Stimulated activated CD8-positive, alpha-beta memory T cell treated with anti-CD3 and anti-CD28 coated beads, Interleukin-4, amount 100 ng/mL, for 4 hours (primary cell): Measurements from ENCODE around the gene ZXDC.

Experiments
- DNase-seq, 2 donors: peaks; one replicate each; pipeline ENCODE4 v3.0.0-alpha.2; 2020; ENCODE audit warnings: low read depth in 2 of 2, low spot score in 1 of 2

Gene ZXDC

DNA sequence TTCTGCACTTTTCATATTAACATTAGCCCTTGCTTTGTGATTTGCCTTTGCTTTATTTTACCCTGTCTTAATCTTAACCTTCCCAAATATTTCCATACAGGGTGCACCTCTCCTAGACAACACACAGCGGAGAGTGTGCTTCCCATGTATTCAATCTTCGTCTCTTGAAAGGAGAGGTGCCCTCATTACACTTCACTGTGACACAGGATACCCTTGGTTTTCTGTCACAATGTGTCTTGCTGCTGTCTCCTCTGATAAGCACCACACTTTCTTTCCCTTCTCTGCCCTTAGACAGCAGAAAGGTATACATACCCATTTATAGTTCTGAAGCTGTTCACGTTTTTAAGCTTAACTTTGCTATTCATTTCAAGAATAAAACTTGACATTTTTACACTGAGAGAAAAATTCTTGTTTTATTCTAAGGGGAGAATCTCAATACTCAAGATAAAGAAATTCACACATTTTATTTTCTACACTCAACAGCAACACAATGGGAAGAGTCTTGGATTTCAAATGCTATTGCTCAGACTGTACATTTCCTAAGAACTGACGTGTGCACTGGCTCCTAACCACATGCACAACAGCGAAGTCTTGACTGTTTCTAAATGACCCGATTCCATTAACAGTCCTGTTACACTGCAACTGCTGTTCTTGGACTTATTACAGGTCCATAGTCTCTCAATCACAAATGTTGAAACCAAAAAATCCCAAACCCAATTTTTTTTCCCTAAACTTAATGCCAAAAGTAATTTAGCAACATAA lies 21.1 kb downstream of the ZXDC start:
- DNase-seq: no peak

DNA sequence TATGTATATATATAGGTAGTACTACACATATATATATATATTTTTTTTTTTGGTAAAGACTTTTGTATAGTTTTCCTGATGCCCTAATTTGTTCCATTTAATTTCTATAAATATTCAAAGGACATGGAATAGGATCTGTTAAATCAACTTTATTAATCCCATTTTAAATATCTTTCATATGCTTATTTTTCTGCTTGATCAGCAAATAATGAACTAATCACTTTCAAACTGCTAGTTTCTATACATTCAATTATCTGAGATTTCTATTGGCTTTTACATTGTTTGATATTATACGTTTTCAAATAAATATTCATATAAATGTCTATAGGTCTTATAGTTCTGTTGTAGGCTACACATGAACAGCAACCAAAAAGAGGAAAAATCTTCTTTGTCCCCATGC lies 21.7 kb downstream of the ZXDC start:
- no peak for DNase-seq

DNA sequence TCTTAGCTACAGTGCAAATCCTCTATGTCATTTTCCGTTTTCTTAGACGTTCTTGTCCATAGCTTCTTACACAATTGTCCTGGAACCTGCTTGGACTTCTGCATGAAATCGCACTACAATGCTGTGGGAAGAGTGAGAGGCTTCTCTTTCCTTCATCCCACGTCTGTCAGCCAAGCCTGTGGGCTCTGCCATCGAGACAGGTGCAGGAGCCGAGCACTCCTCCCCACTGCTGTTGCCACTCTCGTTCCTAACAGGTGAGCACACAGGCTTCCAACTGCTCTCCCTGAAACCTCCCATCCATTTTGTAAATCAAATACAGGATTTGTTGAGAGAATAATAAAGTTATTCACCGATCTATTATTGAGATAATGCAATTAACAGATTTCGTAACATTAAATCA lies 23.5 kb downstream of the ZXDC start:
- no peak for DNase-seq

DNA sequence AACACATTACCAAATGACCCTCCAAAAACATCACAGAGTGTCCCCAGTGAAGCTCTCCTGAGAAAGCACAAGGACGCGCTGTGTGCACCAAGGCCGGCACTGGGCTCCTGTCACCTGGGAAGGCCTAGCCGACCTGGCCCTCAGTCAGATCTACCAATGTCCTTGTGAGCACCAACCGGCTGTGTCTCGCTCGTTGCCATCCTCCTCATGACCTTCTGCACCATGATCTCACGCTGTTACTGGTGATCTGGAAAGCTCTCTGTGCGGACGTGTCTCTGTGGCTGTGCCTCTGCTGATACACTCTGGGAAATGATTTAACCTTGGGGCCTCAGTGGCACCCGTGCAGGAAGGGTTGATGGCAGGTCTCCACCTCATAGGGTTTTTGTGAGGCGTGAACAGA lies 24.2 kb downstream of the ZXDC start:
- no peak for DNase-seq

DNA sequence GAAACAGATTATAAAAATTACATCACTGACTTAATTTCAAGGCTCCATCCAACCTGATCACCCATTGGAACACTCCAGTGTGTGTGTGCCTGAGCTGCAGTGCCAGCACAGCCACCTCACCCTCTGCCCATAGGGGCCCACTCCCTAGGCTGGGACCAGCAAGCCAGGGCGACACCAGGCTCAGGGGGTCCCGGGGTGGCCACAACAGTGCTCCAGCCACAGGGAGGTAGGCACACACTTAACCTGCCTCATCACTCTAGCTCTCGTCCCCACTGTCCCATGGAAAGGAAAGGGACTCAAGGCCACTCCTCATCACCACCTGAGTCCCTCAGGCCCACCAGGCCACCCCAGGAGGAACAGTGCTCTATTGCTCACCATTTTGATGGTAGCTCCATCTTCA lies 24.9 kb downstream of the ZXDC start:
- no peak for DNase-seq

DNA sequence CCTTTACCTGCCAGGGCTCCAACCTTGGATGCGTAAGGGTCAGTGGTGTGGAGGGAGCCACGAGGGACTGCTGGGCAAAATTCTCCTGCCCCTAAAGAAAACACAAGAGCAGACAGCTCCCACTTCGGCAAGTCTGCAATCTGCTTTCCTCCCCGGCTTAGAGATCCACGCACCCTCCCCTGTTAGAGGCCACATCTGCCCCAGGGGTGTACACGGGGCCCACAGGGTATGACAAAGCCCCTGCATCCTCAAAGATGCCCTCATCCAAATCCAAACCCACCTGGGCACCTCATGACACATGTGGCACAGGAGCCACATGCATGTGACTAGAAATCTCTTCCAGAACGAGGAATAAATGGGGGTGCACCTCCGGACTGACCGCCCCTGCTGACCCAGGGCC lies 25.5 kb downstream of the ZXDC start:
- no peak for DNase-seq

DNA sequence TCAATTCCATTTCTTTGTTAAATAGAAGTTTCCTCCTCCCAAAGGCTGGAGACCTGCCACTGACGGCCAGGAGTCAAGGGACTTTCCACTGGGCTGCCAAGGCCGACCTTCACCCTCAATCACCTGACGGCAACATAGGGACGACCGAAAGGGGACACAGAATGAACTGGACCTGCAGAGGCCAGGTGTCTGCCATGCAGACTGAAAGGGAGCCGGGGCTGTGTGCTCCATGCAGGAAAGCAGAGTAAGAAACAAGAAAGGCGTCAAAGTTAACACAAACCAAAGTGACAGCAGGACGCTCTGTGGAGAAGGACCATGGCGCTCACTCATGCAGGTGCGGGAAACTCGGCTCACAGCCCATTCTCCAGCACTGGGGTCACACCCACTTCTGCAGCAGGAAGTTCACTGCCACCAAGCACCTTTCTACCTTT lies 26.1 kb downstream of the ZXDC start:
- no peak for DNase-seq

DNA sequence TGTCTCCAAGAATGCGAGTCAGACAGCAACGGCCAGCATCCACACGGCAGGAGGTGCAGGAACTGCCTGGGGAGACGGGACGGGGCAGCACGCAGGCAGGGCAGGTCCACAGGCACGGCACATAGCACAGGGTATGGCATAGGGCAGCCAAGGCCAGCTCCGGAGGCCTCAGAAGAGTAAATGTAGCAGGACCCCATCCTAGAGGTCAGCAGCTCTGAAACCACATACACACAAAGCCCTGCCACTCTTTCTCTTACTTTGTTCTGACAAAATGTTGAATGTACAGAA lies 26.9 kb downstream of the ZXDC start:
- DNase-seq: no peak

DNA sequence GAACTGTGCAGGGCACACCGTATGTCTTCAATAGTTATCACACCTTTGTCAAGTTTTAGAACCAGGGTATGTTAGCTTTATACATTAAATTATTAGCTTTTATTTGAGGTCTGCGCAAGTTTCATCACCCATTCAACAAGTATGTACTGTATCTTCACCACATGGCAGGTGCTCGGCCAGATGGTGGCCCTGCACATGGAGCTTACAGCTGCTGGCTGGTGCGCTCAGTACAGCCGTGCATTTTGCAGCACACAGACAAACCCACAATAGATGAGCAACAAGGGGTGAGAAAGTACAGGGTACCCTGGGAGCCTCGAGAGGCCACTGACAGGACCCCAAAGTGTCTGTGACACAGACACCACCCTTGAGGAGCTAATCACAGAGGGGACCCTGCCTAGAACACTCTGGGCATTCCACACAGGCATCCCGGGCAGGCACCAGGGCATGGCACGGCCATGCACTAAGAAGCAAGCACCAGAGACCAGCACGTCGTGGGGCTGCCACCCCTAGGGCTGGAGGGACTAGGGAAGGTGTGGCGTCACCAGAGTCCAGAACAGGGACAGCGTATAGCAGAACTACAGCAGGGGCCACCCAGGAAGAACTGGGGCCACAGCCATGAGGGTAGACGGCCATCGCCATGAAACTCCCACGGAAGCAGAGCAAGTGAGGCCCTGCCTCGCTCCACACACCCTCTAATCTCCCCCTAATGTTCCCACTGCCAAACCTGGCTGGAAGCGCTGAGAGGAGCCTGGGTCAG lies 27.4 kb downstream of the ZXDC start:
- no peak for DNase-seq

DNA sequence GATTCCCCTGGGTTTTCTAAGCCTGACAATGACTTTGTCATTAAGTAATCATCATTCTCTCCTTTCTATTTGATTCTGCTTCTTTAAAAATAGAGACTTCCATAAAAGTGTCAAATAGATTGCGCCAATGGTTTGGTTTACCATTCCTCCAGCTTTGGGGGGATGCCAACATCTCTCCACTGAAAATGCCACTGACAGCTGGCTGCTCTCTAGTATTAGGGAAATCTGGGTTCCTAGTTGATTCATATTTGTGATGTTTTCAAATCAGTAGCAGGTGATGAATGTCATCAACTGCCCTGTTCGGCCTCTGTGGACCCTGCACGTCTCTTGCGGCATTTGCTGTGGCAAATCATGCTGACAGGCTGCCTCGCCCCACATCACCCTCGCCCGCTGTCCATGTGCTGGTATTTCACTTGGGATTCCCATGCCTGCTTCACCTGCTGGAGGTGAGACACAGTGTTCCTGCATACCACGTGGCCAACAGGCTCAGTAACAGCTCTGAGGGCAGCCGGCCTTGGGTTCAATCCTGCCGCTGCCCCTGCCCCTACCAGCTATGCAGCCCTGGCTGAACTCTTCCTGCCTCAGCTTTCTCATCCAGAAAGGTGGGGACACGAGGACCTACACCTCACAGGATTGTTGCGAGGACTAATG lies 28.1 kb downstream of the ZXDC start:
- no peak for DNase-seq

DNA sequence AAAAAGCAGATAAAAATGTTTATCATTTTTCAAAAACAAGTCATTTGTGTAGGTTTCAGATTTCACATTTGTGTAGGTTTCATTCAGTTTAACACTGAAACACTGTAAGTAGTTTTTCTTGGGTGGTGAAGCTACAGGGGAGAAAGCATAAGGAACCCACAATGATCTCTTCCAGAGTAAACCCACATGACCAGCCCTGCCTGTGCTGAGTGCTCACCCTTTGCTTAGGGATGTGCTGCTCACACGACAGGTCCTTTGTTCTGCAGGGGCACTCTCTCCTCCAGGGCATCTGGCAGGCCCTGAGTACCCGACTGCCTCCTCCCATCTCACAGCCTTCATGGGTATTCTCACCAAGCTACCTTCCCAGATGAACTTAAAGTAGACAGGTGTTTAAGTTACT lies 28.9 kb downstream of the ZXDC start:
- DNase-seq: no peak

DNA sequence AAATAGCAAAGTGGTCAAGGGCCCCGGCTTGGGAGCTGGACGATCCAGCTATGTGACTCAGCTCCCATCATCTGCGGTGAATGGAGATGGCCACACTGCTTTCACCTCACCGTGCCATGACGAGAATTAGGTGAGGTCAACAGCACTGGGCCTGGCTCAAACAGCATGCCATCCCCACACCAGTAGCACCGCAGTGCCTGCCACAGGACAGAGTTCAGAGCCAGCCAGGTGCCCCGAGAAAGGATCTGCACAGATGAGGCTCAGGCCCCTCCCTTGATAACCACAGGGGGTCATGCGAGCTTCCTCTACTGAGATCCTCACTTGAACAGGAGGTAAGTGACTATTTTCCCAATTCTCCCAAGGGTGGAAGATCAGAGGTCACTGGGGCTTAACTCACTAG lies 29.4 kb downstream of the ZXDC start:
- DNase-seq: no peak

DNA sequence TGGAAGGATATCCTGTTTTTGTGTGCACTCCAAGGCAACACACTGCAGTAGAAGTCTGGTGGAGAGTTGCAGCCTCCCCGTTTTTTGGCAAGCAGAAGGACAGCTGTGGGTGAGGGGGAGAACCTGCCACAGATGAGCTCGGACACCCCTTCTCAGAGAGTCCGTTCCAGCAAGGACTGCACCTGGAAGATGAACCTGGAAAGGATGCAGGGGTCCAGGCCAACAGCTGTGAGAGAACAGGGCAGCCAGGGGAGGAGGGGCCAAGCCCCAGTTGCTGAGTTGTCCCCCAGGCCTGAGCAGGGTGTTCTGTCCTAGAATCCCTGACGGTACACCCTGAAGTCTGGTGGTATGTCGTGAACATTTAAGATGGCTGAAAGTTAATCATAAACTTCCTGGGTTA lies 30.2 kb downstream of the ZXDC start:
- DNase-seq: no peak

DNA sequence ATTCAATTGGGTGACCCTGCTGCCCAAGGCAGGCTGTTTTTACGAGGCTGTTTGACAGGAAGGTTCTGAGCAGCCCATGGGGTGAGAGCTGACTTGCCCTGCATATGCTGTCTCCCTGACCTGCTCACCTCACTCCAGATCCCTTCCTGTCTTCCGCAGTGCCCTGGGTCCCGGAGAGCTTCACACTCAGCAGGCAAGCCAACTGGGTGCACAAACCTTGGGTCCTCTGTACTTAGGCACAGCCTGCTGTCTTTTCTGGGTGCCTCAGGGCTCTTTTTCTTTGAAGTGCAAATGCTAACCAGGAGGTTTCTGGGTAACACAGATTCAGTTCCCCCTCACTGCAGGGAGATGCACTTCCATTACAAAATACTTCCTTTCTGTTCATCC lies 32.8 kb downstream of the ZXDC start:
- DNase-seq: no peak

DNA sequence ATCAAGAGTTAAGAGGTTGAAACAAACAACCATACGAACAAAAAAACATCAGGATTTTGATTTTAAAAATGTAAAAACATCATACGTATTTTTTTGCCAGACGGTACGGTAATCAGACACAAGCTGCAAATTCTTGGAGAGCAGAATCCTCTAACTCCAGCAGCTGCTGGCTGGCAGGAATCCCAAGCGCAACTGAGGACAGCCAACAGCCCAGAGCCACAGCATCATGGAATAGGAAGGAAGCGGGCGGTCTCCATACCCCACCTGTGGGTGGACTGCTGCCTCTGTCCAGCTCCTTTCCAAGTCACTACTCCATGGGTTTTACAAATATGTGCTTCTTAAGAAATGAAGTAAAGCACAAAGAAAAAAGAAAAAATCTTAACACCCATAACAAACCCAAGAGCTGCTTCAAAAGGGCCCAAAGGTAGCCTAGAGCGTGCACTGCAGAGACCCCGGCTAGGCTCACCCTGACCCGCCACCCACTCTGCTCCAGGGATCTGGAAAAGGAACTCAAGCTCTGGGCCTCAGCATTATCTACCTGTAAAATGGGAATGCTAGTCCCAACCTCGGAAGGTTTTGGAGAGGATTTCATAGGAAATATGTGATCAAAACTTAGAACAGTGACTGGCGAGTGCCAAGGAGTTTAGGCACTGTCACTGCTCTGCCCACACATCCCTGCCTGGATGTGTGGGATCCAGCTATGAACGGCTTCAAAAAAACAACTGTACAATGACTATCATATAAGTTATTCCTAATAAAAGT lies 33.4 kb downstream of the ZXDC start:
- DNase-seq: no peak

DNA sequence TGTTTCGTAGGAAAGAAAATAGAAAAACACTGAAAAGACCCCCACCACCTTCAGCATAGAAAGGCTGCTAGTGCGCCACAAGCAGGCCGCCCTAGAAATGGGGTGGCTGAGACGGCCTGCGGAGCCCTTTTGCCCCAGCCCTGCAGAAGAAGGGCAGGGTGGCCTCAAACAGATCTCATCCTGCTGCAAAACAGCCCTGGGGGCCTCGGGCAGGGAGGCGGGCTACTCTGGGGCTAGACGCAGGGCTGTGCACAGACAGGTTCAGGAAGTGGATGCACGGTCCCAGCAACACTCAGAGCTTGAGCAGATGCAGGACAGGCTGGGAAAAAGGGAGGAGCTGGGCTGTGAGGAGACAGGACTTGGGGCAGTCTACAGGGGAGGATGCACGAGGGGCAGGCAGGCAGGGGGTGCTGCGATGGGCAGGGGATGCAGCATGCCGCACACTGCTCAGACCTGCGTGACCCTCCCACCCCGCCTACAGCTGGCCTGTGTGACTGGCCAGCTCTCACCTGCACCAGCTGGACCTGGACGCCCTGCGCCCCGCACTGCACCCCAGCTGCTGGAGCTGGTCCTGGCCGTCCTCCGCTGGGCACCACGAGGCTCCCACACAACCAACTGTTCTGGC lies 34.3 kb downstream of the ZXDC start:
- no peak for DNase-seq

DNA sequence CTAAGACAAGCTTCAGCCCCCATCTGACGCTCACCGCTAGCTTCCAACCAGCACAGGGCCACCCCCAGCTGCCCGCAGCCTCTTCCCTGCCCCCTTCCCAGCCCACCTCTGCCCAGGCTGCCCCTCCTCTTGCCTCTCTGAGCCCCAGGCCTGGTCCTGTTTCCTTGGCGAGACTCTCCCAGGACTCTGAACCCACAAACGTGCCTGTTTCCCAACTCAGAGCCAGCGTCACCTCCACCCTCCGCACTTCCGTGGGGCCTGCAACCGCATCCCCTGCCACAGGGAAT lies 35.0 kb downstream of the ZXDC start:
- DNase-seq: no peak

DNA sequence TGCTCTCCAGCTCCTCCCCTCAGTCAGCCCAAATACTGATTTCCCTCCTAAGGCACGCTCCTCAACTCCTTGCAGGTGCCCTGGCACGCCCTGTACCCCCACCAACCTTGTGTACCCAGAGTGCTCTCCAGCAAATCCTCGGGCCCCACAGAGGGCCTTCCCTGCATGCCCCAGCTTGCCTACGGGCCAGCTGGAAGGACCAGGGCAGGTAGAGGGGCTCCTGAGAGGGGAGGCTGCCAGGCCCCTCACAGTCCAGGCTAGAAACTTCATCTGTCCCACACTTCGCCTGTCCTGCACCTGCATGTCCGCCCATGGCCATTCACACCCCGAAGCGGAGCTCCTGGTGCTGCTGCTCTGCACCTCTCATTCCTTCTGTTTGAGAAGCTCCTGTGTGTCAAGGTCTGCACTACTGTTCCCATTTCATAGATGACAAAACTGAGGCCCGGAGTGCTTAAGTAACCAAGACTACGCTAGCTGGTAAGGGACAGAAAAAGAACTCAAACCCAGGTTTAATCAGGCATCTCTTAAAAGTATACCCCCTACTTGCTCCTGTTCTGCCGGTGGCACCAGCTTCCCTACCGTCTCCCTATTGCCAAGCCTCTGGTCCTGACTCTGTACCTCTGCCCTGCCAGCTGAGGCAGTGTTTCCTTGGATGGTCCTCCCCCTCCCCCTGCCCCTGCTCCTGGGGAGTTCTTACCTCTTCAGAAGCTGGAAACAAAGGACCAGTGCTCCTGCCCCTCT lies 35.6 kb downstream of the ZXDC start:
- DNase-seq: no peak

DNA sequence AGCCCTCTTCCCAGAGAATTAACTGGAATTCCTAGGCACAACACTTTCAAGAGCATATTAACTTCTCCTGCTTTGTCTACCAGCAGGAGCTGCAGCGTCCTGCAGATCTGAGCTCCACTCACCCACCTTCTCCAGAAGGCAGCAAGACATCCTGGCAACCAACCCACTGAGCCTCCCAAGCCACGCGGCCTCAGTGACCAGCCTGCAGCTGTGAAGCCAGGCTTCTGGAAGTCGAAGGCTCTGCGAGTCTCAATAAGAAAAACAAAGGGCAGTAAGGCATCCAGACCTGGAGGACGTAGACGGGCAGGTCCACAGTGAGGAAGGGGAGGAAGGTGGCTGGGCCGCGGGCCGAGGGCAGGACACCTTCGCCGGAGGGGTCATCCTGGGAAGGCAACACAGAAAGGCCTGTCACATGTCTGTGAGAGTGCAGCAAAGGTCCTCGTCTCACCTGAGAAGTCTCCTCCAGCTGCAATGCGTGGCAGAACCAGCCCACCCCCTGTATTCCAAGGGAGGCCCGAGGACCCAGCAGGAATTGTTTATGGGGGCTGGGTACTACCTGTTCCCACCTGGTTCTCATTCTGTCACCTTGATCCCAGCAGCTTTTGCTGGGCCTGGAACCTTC lies 36.2 kb downstream of the ZXDC start:
- DNase-seq: no peak

DNA sequence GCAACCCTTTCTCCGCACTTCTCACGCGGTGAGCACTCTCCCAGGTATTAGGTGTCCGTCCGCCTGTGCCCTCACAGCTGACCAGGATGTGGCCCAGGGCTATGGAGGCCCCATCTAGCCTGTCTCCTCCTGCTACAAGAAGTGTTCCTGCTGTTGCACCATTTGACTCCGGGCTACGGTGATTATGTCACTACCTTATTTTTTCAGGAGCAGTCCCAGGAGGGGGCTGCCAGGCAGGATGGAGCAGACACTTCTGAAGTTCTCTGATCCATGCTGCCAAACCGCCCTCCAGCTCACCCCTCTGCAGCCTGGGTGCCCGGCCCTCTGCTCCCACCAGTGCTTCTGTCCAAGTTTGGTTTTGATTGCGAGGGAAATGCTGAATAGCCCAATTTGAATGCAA lies 36.9 kb downstream of the ZXDC start:
- no peak for DNase-seq

DNA sequence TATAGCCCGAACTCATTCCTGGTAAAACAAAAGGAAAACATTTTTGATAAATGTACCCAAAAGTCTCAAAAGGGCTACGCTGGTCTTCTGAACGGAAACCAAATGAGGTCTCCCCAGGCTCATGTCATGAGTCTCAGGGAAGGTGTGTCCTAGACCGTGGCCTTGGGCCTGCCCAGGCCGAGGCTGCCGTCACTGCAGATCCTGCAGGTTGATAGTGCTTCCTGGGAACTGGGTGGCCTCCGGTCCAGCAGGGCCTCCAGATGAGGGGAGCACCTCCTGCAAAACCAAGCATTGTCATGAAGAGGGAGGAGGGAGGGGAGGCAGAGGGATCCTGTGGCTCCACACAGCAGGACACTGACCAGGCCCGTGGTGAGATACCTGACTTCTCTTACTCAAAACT lies 37.5 kb downstream of the ZXDC start:
- no peak for DNase-seq
